HUDEP-2 (cell line): ENCODE results near the gene NEURL3.
A peak's percentile ranks its signal among the peaks of the same experiment; 100 is the strongest.

Experiments used
- DNase-seq, 76 experiments: peaks; one replicate each; lab custom pipeline; 2025; ENCODE audit not compliant: unreplicated experiment in 76 of 76; lab: John Stamatoyannopoulos, UW

The NEURL3 gene

GRCh38 chr2:96529376-96530143 lies 24.4 kb upstream of the NEURL3 start:
- no peak for DNase-seq

DNA sequence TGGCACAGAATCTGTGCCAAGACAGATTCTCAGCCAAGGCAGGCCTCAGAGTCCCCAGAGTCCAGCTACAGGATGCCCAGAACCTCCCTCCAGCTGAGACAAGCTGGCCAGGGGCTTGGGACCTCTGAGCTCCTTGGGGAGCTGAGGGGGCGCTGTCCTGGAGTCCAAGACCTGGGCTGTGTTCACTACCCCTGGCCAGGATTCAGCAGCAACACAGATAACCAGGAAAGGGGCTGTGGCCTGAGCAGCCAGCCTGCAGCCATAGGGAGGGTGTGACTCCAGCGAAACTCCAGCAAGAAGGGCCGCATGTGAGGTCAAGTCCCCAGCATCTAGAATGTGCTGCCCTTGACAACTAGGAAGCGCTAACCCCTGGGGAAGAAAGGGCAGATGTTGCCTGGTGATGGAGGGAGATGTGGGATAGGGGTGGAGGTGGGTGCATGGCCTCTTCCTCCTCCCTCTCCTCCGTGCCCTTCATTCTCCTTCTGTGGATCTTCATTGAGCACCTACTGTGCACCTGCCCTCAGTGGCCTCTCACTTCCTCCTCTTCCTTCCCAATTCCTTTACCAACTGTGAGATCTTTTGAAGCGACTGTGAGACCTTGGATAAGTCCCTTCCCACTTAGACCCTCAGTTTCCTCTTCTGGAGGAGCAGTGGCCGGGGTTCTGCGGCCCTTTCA lies 23.7 kb upstream of the NEURL3 start:
- no peak for DNase-seq

DNA sequence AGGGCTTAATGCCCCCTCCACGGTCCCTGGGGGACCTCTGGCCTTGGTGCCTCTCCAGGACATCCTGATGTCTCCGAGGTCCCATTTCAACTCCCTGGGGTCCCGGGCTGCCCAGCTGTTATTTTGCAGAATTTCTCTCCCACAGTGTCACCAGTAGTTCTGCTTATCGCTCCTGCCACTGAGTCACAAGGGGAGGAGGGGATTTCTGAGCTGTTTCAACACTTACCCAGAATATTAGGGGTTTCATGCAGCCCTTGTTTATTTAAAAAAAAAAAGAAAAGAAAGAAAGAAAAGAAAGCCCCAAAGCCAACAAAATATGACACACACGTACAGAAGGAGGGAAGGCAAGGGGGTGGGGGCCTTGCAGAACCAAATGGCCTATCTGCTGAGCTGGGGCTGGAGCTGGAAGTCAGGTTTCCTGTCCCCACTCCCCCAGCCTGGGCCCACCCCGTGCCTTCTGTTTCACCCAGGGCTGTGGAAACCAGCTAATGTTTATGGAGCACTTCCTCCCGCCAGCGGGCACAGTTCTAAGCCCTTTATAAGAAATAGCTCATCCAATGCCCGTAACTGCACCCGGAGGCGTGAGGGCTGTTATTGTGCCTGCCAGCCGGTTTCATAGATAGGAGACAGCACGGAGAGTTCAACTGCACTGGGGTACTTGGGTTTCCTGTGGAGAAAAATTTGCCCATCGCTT lies 23.0 kb upstream of the NEURL3 start:
- DNase-seq: peak in 8 of 76 experiments; percentile 3 to 25 (median 8)

DNA sequence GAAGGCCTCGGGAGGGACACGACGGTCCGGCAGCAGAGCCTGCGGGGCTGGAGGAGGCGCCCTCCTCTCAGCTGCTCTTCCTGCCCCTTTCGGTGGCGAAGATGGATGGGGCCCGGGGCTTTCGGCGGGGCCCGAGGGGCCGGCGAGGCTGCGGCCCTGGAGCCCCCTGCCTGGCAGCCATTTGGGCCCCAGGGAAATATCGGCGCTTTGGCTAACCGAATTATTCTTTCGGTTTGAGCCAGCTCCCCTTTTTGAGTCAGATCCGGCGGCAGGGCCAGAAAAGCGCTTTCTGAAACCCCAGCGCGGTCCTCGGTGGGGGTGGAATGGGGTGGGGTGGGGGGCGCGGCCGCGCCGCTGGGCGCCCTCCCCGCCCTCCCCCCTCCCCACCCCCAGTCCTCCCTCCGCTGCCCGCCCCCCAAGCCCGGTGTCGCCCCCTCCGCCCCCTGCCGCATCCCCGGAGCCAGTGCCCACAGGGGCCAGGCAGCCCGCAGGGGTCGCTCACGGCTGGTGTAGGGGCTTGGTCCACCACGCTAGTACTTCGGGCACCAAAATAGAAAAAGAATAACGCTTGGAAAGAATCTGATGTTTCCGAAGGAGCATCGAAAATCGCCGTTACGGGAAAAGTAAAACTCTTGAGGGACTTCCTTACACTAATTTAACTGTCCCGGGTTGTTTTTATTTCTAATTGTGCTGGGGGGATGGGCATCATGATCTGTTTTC lies 22.3 kb upstream of the NEURL3 start:
- DNase-seq: no peak

GRCh38 chr2:96526615-96527285 lies 21.6 kb upstream of the NEURL3 start:
- DNase-seq: no peak

DNA sequence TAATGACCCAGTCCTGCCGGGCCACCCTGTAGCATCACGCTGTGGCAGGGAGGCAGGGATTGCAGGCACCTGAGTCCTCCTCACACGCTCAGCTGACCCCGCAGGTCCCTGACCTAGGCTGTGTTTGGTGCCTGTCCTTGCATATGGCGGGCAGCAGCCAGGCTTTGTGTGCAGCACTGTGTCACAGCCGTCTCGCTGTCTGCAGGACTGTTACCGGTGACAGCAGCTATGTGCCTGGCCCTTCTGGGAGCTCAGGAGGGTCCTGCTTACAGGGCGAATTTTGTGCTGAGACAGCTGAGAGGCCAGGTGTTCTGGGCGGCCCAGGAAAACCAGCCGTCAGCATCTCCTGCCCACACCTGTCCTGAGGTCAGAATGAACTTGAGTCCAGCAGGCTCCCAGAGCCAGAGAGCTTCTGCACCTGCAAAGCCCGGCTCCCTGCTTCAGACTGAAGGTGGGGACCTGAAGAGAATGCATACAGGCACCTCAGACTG lies 21.0 kb upstream of the NEURL3 start:
- DNase-seq: no peak

GRCh38 chr2:96525211-96525507 lies 20.0 kb upstream of the NEURL3 start:
- DNase-seq: no peak

DNA sequence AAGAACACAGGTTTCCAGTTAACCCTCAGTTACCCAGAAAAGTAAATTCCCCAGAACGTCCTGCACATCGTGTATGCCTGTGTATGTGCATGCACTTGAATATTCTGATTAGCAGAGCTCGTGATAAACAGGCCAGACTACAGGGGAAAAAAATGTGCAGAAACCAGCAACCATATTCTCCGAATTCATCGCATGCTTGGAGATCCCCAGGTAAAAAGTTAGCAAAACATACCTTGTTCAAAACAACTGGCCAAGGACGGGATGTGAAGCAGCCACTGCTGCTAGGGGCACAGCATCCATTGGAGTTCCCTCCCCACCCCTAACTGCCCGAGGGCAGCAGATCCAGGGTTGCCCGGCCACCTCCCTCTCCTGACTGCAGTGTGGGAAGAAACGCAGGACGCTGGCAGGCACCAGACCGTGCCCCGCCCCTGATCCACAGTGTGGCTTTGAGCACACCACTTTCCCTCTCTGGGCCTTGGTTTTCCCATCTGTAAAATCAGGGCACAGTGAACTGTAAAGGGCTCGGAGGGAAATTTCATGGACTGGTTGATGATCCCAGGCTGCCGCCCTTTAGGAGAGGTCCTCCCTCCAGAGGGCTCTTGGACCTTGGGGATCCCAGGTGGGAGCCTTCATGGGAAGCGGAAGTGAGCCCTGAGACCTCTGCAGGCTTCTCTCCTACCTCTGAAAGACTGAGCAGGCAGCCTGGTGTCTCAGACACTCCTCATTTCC lies 19.5 kb upstream of the NEURL3 start:
- DNase-seq: no peak

DNA sequence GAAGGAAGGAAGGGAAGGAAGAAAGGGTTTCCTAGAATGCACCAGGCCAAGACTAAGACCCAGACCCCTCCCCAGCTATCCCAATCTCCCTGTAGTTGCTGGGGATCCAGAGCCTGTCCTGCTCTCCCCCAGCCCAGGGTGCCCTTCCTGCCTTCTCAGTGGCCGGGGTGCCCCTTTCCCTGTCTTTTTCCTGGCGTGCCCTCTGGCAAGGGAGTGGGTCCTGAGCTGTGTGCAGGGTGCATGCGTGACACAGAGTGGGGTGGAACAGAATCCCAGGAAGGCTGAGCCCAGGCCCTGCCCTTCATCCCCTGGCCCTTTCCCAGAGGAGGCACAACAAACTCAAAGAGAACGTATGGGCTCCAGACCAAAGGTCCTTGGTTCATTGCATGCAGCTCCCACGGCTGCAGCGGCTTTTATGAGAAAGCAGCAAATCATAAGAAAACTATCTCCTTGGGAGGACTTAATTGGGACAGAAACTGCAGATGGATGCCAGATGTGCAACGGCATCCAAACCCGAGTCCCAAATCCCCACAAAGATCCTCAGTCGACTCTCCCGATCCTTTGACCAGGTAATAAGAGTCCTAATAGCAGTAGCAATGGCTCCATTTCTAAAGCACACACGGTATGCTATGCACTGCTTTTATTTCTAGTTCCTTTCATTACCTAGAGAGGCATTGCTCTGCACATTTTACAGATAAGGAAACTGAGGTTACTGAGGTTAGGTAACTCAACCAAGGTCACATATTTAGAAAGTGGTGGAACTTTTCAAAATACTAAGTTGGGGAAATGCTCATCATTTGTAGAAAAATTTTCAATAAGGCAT lies 18.7 kb upstream of the NEURL3 start:
- DNase-seq: no peak

GRCh38 chr2:96522304-96523203 lies 17.4 kb upstream of the NEURL3 start:
- DNase-seq: no peak

DNA sequence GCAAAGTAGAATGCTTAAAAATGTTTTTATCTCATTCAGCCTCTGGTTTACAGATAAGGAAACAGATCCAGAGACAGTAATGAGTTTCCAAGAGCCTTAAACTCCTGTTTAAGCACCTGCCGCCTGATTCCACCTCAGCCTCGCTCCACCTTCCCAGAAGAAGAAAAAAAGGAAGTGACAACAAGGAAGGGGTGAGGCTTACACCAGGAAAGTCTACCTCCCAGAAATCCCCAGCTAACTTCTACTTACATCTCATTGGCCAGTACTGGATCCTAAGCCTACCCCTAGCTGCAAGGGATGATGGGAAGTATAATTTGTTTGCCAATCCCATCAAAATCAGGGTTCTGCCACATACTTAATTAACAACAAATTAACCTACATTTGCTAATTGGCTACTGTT lies 16.1 kb upstream of the NEURL3 start:
- no peak for DNase-seq

DNA sequence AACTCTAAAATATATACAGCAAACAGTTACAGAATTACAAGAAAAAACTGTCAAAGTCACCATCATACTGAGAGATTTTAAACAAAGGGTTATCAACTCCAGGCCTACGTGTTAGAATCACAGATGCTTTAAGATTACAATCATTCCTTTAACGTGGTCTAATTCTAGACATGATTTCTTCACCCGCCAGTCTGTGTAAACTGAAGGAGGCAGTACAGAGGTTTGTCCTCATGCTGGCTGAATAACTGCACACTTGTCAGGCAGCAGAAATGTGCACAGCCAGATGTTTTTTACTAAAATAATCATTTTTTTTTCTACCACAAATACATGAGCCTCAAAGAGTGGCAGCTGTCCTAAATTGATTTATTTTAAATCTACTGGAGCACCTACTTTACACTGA lies 15.5 kb upstream of the NEURL3 start:
- no peak for DNase-seq

GRCh38 chr2:96520231-96520630 lies 15.1 kb upstream of the NEURL3 start:
- no peak for DNase-seq

DNA sequence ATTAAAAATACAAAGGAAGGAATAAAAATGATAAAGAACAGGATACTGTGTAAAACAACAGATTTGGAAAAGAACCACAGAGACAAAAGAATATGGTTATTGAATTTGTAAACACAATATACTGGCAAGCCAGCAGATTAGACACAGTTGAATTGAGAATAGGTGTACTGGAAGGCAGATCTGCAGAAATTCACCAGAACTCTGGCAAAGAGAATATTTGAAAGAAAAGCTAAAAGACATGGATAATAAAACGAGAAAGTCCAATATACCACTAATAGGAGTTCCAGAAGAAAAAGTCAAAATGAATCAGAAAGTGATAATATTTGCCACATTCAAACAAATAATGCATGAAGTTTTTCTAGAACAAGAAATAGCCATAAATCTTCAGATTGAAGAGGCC lies 11.9 kb upstream of the NEURL3 start:
- no peak for DNase-seq

DNA sequence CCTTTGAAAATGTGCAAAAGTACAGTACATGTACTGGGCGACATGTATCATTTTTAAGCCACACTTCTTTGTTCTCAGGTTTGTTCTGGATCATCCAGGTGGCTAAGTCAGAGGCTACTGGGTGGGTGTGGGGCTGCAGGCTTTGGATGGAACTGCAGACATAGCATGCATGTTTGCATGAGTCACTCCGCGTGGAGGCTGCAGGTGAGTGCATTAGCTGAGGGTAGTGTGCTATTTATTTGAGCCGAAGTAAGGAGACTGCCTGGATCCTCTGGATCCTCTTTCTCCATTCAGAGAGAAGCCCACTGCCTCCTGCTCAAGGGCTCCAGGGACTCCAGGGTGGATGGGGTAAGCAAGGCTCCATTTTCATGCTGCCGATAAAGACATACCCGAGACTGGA lies 9.4 kb upstream of the NEURL3 start:
- no peak for DNase-seq

GRCh38 chr2:96512341-96512740 lies 7.2 kb upstream of the NEURL3 start:
- DNase-seq: no peak

DNA sequence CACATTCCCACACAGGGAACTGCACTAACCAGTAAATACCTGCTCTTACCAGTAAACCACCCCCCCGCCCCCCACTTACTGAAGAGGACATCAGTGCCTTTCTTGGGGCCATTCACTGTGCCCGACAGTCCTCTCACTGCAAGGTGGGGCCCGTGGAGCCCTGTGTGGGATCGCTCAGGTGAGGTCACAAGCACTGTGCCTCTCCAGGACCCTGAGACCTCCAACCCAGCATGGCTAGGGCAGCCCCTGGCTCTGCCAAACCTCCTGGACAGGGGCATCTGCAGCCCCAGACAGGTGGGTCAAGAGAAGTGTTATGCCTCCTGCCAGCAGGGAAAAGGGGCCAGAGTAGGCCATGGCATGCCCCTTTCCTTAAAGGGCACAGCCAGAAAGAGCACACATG lies 6.7 kb upstream of the NEURL3 start:
- DNase-seq: no peak

- DNase-seq: no peak
Observed at GRCh38 chr2:96510931-96511595, 5.9 kb upstream of the NEURL3 start.
